ENCODE data around the gene C16orf89. TPM values are rescaled to one million over a fixed set of nuclear protein-coding genes. Genes with fewer than 3 reads are reported as not detected.

C16orf89 gene
- total RNA-seq, 1 donor from 2014 or later, result 4.6 TPM

- intact Hi-C loops (cut with DNase I), result no loop called here
- TF ChIP-seq CTCF (IDR thresholded peaks at IDR 0.05), result no peak
- Histone ChIP-seq H3K27me3 (no peaks in the 10 kb centered on the region), H3K9me3 (no peaks in the 10 kb centered on the region), H3K4me3 (no peak overlapping the region), H3K36me3 (peaks cover 11 to 14% of the 10 kb centered on the region in 2 donors), H3K27ac (no peak overlapping the region), H3K4me1 (peaks cover 4 to 8% of the 10 kb centered on the region in 2 donors)
- no peak for DNase-seq (ENCODE audit: low spot score in 2 of 2)
Observed at GRCh38 chr16:5028950-5029475, 36.7 kb downstream of the C16orf89 start.

- intact Hi-C loops (cut with DNase I), result no loop called here
- Histone ChIP-seq H3K36me3 (peaks cover 11 to 14% of the 10 kb centered on the region in 2 donors), H3K27ac (no peak overlapping the region), H3K4me3 (no peak overlapping the region), H3K27me3 (no peaks in the 10 kb centered on the region), H3K9me3 (no peaks in the 10 kb centered on the region), H3K4me1 (peaks cover 1 to 2% of the 10 kb centered on the region in 2 donors)
- DNase-seq (ENCODE audit: low spot score in 2 of 2), result no peak
- TF ChIP-seq CTCF (IDR thresholded peaks at IDR 0.05), result no peak
Observed at GRCh38 chr16:5027575-5028235, 38.1 kb downstream of the C16orf89 start.

- no peaks in the 10 kb centered on the region for H3K9me3 ChIP-seq
- intact Hi-C loops (cut with DNase I), result no loop called here
- TF ChIP-seq CTCF (IDR thresholded peaks at IDR 0.05), result no peak
- no peaks in the 10 kb centered on the region for H3K4me1 ChIP-seq
- H3K27me3 ChIP-seq, result no peaks in the 10 kb centered on the region
- DNase-seq (ENCODE audit: low spot score in 2 of 2), result no peak
- H3K4me3 ChIP-seq, result no peak overlapping the region
- peaks cover 11 to 14% of the 10 kb centered on the region in 2 donors for H3K36me3 ChIP-seq
- no peak overlapping the region for H3K27ac ChIP-seq
Observed at GRCh38 chr16:5027086-5027485, 38.7 kb downstream of the C16orf89 start.

GRCh38 chr16:5026664-5027063 lies 39.1 kb downstream of the C16orf89 start:
- no peak for TF ChIP-seq CTCF (IDR thresholded peaks at IDR 0.05)
- Histone ChIP-seq H3K36me3 (peaks cover 11 to 14% of the 10 kb centered on the region in 2 donors), H3K27me3 (no peaks in the 10 kb centered on the region), H3K4me3 (no peak overlapping the region), H3K9me3 (no peaks in the 10 kb centered on the region), H3K4me1 (no peaks in the 10 kb centered on the region), H3K27ac (no peak overlapping the region)
- DNase-seq (ENCODE audit: low spot score in 2 of 2), result no peak
- intact Hi-C loops (cut with DNase I), result no loop called here

GRCh38 chr16:5025171-5025632 lies 40.6 kb downstream of the C16orf89 start:
- Histone ChIP-seq H3K36me3 (peaks cover 11 to 14% of the 10 kb centered on the region in 2 donors), H3K27me3 (no peaks in the 10 kb centered on the region), H3K9me3 (no peaks in the 10 kb centered on the region), H3K4me1 (no peaks in the 10 kb centered on the region), H3K4me3 (no peak overlapping the region), H3K27ac (no peak overlapping the region)
- peak in 1 of 3 experiments; percentile 5 for TF ChIP-seq CTCF (IDR thresholded peaks at IDR 0.05)
- intact Hi-C loops (cut with DNase I), result no loop called here
- DNase-seq (ENCODE audit: low spot score in 2 of 2), result no peak
